ENCODE results near the gene ENO1. TPM values are rescaled to one million over a fixed set of nuclear protein-coding genes. Genes with fewer than 3 reads are reported as not detected.
A peak's percentile ranks its signal among the peaks of the same experiment; 100 is the strongest.
"Not testable (repeated sequence)": the region's sequence is repeated elsewhere in the genome, so short reads cannot be mapped to it uniquely, and the experiment has no call there.

ENO1 gene
- total RNA-seq, 3 donors from 2014 or later = 3,836 to 4,068 (median 3,869) TPM

- peaks cover 32% of the 10 kb centered on the region for H3K4me1 Mint-ChIP-seq (ENCODE audit: low read depth)
- DNase-seq (no peak), ATAC-seq (no peak)
- H3K27me3 Mint-ChIP-seq (ENCODE audit: low read depth) = no peaks in the 10 kb centered on the region
- H3K4me3 Mint-ChIP-seq = no peak overlapping the region
- H3K9me3 Mint-ChIP-seq = no peaks in the 10 kb centered on the region
- H3K36me3 Mint-ChIP-seq (ENCODE audit: insufficient read depth) = no peaks in the 10 kb centered on the region
Observed at GRCh38 chr1:8903908-8904650, 25.6 kb upstream of the ENO1 start.

- peaks cover 38% of the 10 kb centered on the region for H3K4me1 Mint-ChIP-seq (ENCODE audit: low read depth)
- ATAC-seq (no peak), DNase-seq (no peak)
- H3K36me3 Mint-ChIP-seq (ENCODE audit: insufficient read depth) = no peaks in the 10 kb centered on the region
- no peaks in the 10 kb centered on the region for H3K9me3 Mint-ChIP-seq
- H3K4me3 Mint-ChIP-seq = no peak overlapping the region
- H3K27me3 Mint-ChIP-seq (ENCODE audit: low read depth) = no peaks in the 10 kb centered on the region
Observed at GRCh38 chr1:8903410-8903809, 24.9 kb upstream of the ENO1 start.

GRCh38 chr1:8902765-8903164 is 24.3 kb upstream of the ENO1 start:
- no peak for ATAC-seq
- no peaks in the 10 kb centered on the region for H3K9me3 Mint-ChIP-seq
- no peak overlapping the region for H3K4me3 Mint-ChIP-seq
- H3K4me1 Mint-ChIP-seq (ENCODE audit: low read depth) = peaks cover 38% of the 10 kb centered on the region
- no peaks in the 10 kb centered on the region for H3K27me3 Mint-ChIP-seq (ENCODE audit: low read depth)
- H3K36me3 Mint-ChIP-seq (ENCODE audit: insufficient read depth) = no peaks in the 10 kb centered on the region
- DNase-seq = no peak

GRCh38 chr1:8900684-8901083 is 22.2 kb upstream of the ENO1 start:
- DNase-seq; H3K36me3 Mint-ChIP-seq (ENCODE audit: insufficient read depth); ATAC-seq; H3K27me3 Mint-ChIP-seq (ENCODE audit: low read depth); H3K4me3 Mint-ChIP-seq; H3K9me3 Mint-ChIP-seq: not testable (repeated sequence)
- peaks cover 35% of the 10 kb centered on the region for H3K4me1 Mint-ChIP-seq (ENCODE audit: low read depth)

GRCh38 chr1:8899046-8899445 is 20.6 kb upstream of the ENO1 start:
- no peak for DNase-seq
- no peak for ATAC-seq
- Mint-ChIP-seq H3K9me3 (no peaks in the 10 kb centered on the region), H3K4me1 (ENCODE audit: low read depth) (peaks cover 33% of the 10 kb centered on the region), H3K36me3 (ENCODE audit: insufficient read depth) (no peaks in the 10 kb centered on the region), H3K27me3 (ENCODE audit: low read depth) (no peaks in the 10 kb centered on the region), H3K4me3 (peak overlapping the region; percentile 37)

- ATAC-seq; DNase-seq; H3K27me3 Mint-ChIP-seq (ENCODE audit: low read depth); H3K9me3 Mint-ChIP-seq; H3K36me3 Mint-ChIP-seq (ENCODE audit: insufficient read depth): not testable (repeated sequence)
- peak overlapping the region; percentile 37 for H3K4me3 Mint-ChIP-seq
- H3K4me1 Mint-ChIP-seq (ENCODE audit: low read depth) = peaks cover 27% of the 10 kb centered on the region
Observed at GRCh38 chr1:8898418-8898817, 19.9 kb upstream of the ENO1 start.

GRCh38 chr1:8897505-8897904 is 19.0 kb upstream of the ENO1 start:
- H3K36me3 Mint-ChIP-seq (ENCODE audit: insufficient read depth); DNase-seq; ATAC-seq; H3K4me3 Mint-ChIP-seq; H3K27me3 Mint-ChIP-seq (ENCODE audit: low read depth); H3K9me3 Mint-ChIP-seq: not testable (repeated sequence)
- H3K4me1 Mint-ChIP-seq (ENCODE audit: low read depth) = peaks cover 26% of the 10 kb centered on the region

- not testable (repeated sequence) for H3K27me3 Mint-ChIP-seq (ENCODE audit: low read depth); H3K9me3 Mint-ChIP-seq; H3K4me3 Mint-ChIP-seq; DNase-seq; H3K36me3 Mint-ChIP-seq (ENCODE audit: insufficient read depth); ATAC-seq
- peaks cover 26% of the 10 kb centered on the region for H3K4me1 Mint-ChIP-seq (ENCODE audit: low read depth)
Observed at GRCh38 chr1:8896775-8897174, 18.3 kb upstream of the ENO1 start.

GRCh38 chr1:8892026-8892425 is 13.5 kb upstream of the ENO1 start:
- no peaks in the 10 kb centered on the region for H3K27me3 Mint-ChIP-seq (ENCODE audit: low read depth)
- no peaks in the 10 kb centered on the region for H3K4me1 Mint-ChIP-seq (ENCODE audit: low read depth)
- H3K4me3 Mint-ChIP-seq = no peak overlapping the region
- ATAC-seq (no peak), DNase-seq (no peak)
- no peaks in the 10 kb centered on the region for H3K9me3 Mint-ChIP-seq
- H3K36me3 Mint-ChIP-seq (ENCODE audit: insufficient read depth) = no peaks in the 10 kb centered on the region

- Mint-ChIP-seq H3K4me3 (no peak overlapping the region), H3K36me3 (ENCODE audit: insufficient read depth) (no peaks in the 10 kb centered on the region), H3K27me3 (ENCODE audit: low read depth) (no peaks in the 10 kb centered on the region), H3K9me3 (no peaks in the 10 kb centered on the region), H3K4me1 (ENCODE audit: low read depth) (no peaks in the 10 kb centered on the region)
- DNase-seq (no peak), ATAC-seq (no peak)
Observed at GRCh38 chr1:8891401-8891800, 12.9 kb upstream of the ENO1 start.

- H3K27me3 Mint-ChIP-seq (ENCODE audit: low read depth) = no peaks in the 10 kb centered on the region
- ATAC-seq = no peak
- no peak for DNase-seq
- H3K36me3 Mint-ChIP-seq (ENCODE audit: insufficient read depth) = no peaks in the 10 kb centered on the region
- no peaks in the 10 kb centered on the region for H3K9me3 Mint-ChIP-seq
- H3K4me1 Mint-ChIP-seq (ENCODE audit: low read depth) = no peaks in the 10 kb centered on the region
- H3K4me3 Mint-ChIP-seq = no peak overlapping the region
Observed at GRCh38 chr1:8889925-8890785, 11.7 kb upstream of the ENO1 start.

- Mint-ChIP-seq H3K4me3 (no peak overlapping the region), H3K36me3 (ENCODE audit: insufficient read depth) (no peaks in the 10 kb centered on the region), H3K9me3 (no peaks in the 10 kb centered on the region), H3K27me3 (ENCODE audit: low read depth) (no peaks in the 10 kb centered on the region), H3K4me1 (ENCODE audit: low read depth) (no peaks in the 10 kb centered on the region)
- DNase-seq = no peak
- no peak for ATAC-seq
Observed at GRCh38 chr1:8889103-8889846, 10.8 kb upstream of the ENO1 start.

- Mint-ChIP-seq H3K27me3 (ENCODE audit: low read depth) (no peaks in the 10 kb centered on the region), H3K4me3 (no peak overlapping the region), H3K9me3 (no peaks in the 10 kb centered on the region), H3K36me3 (ENCODE audit: insufficient read depth) (no peaks in the 10 kb centered on the region), H3K4me1 (ENCODE audit: low read depth) (no peaks in the 10 kb centered on the region)
- DNase-seq = no peak
- no peak for ATAC-seq
Observed at GRCh38 chr1:8886589-8886988, 8.1 kb upstream of the ENO1 start.

GRCh38 chr1:8886031-8886524 is 7.6 kb upstream of the ENO1 start:
- H3K27me3 Mint-ChIP-seq (ENCODE audit: low read depth); H3K36me3 Mint-ChIP-seq (ENCODE audit: insufficient read depth); ATAC-seq; H3K4me1 Mint-ChIP-seq (ENCODE audit: low read depth); DNase-seq; H3K9me3 Mint-ChIP-seq; H3K4me3 Mint-ChIP-seq: not testable (repeated sequence)
